IPS-11a (cell line): Measurements from ENCODE around the gene SEC16B.

Experiments
- H3K4me3 ChIP-seq: one replicate; pipeline ENCODE4 v1.5.1; 2013; ENCODE audit warnings: low read depth, low read length, control low read depth

The SEC16B gene

DNA sequence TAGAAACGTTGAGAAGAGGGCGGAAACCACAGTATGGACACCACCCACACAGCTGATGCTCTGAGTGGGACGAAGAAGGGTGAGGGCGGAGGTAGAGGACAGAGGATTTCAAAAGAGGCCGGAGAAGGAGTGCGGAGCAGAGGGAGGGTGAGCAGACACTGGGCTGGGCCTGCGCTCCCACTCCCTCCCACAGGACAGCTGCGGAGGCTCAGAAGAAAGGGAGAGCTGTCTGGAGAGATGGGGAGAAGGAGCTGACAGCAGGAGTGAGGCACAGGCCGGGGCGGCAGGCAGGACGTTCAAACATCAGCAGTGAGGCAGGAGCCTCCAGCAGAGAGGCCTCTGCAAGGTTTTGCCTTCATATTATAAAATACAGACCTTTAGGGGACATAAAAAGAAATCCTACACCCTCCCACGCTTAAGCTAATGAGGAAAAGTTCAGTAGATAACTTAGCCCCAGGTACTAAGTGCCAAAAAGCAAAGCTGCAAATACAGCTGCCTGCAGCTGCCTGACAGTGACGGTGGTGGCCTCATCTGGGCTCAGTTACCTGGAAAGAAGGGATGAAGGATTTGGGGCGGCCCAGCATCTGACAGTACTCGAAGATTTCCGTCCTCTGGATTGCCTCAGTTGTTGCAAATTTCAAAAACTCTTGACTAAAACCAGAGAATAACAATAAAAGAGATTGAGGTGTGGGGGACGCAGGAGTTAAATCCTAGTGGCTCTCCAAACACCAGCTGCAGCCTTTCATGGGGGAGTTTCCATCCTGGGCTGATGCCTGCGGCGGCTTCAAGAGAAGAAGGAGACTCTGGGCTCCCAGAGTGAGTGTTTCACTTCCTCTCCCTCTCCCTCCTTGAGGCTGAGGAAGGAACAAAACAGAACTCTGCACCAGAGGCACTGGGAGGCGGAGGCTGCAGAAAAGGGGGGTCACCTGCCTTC is 25.6 kb downstream of the SEC16B start:
- H3K4me3 ChIP-seq = no peak overlapping the region

DNA sequence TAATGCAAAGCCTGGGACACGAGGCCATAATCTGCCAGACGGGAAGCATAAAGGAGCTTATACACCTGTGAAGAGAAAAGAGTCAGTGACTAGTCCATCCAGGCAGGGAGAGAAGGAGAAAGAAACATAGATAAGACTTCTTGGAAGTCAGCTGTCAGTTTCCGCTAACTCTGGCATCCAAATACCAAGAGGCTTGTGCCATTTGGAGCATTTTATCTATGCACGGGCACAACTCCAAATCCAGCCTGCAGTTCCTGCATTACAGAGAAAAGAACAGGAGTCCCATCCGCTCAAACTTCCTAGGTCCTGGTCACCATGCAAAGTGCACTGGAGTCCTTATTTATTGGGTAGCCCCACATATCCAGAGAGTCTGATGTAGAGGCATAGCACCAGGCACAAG is 27.9 kb downstream of the SEC16B start:
- H3K4me3 ChIP-seq = no peak overlapping the region

DNA sequence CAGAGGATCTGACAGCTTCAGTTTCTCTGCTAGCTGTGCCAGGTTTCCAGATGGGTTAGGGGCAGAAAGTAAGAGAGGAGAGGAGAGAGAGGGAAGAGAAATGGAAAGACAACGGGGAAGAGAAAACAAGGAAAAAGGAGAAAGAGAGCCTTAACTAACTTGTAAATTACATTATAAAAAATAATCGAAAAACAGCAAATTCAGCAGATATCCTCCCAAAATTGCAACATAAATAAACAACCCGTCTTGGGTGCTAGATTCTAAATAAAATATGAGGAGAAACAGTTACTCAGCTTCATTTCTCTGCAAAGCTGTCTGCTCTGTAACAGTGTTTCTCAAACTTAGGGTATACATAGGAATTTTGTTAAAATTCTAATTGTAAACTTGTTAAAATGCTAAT is 29.2 kb downstream of the SEC16B start:
- no peak overlapping the region for H3K4me3 ChIP-seq

DNA sequence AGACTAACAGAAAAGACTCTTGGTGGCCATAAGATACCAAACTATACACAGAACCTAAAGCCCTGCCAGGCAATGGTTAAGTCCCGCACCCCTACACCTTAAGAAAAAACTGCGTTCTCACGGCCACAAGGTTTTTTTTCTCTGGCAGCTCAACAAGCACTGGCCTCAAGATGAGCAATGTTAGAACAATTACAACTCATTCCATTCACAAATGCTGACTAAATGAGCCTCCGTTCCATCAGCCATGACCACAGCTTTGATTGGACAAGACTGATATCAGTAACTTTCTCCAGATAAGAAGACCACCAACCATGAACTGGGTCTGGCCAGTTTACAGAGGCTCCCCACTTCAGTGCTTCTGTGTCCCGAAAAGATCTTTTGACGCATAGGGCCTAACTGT is 31.9 kb downstream of the SEC16B start:
- H3K4me3 ChIP-seq = no peak overlapping the region

DNA sequence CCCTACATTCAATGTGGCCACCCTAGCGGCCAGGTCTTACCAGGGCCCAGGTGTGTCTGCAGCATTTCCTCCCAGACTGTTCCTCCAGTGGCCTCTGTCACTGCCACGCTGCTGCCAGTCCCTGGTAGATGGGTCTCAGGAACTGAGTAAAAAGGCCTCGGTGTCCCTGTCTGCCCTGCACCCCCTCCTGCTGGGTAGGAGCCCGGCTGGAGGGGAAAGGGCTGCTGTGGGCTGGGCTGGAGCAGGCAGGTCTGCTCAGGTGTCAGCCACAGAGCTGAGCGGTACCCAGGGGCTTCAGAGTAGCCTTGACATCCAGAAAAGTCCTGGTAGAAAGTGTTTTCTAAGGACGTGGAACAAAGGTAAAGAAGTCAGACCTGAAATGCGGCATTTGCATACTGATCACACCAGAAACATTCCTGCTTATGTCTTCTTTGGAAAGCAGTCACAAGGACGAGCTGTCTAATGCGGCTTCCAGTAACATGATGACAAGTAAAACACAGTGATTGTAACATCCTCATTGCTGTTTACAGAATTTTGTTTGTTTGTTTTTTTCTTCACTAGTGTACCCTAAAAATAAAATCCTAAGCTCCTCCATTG is 32.6 kb downstream of the SEC16B start:
- H3K4me3 ChIP-seq = no peak overlapping the region

DNA sequence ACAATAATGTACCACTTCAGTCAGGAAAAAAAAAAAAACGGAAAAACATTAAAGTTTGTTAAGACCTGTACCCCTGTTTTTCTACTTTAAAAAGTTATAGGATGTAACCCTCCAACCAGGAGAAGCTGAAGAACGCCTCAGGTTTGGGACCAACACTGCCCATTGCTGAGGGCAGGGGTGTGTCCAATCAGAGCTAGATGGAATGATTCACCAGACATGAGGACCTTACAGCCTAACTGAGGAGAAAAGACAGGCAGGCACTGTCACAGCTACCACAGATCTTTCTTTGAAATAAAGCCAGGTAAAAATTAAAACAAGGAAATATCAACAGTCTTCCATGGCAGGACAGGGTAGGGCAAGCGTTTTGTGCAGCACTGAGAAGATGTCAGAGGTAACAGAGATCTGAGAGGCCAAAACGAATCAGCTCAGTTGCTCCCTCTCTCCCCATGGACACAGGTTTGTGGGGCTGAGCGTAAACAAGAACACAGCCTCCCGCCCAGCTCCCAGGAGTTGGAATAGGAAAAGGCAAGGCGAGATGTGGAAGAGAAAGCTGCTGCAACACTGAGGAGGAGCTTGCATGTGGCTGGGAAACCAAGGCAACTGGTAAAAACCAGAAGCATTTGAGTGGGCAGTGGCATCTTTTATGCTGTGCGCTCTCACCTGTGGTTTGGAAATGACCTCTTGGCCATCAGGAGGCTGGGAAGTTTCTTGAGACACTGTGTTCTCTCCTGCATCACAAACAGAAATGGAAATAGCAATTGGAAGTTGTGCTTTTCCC is 34.0 kb downstream of the SEC16B start:
- H3K4me3 ChIP-seq = no peak overlapping the region

DNA sequence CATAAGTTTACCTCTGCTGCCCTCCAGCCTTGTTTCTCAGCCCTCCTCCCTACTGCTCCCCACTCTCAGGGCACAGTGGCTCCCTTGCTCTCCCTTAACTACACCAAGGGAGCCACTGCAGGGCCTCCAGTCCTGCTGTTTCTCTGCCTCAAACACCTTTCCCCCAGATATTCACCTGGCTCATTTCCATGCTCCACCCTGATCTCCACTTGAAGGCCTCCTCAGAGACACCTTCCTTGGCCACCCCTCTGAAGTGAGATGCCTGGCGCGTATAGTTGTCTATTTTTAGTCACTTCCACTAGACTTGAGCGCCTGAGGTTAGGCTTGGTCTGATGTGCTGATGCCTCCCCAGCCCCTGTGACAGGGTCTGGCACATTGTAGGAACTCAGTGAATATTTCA is 34.9 kb downstream of the SEC16B start:
- H3K4me3 ChIP-seq = no peak overlapping the region

DNA sequence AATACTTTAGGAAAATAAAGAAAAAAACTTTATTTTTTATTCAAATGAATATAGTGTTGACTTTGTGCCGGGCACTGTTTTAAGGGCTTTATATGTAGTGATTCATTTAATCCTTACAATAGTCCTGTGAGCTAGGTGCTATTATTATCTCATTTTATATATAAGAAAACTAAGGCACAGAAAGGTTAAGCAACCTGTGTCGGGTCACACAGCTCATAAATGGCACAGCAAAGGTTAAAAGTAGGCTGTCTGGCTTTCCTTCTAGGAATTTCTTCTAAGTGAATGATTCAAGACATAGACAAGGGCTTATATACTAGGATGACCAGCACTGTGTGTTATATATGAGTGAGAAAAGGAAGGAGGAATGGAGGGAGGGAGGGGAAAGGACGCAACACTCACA is 35.4 kb downstream of the SEC16B start:
- H3K4me3 ChIP-seq = no peak overlapping the region

DNA sequence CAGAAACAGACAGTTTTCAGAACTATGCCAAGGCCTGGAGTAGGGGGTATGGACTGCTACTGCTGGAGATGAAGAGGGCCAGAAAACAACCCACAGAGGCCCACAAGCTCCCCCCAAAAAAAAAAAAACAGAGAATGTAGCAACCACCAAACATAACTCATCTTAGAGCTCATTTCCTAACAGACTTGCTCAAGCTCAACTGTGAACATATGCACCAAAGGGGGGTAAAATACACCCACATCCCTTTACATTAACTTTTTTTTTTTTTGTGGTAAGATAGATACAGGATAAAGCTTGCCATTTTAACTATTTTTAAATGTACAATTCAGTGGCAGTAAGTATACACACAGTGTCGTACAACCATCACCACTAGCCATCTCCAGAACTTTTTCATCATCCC is 36.0 kb downstream of the SEC16B start:
- no peak overlapping the region for H3K4me3 ChIP-seq

DNA sequence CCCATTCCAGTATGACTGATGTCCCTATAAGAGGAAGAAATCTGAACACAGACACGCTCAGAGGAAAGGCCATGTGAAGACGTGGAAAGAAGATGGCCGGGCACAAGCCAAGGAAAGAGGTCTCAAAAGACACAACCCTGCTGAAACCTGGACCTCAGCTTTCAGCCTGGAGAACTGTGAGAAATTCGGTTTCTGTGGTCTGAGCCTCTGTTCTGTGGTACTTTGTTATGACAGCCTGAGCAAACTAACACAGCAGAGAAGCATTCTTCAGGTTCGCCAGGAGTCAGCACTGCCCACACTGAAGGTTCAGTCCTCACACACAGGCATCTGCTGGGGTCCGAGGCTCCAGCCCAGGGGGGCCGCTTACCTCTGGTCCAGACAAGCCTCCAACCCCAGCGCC is 37.7 kb downstream of the SEC16B start:
- H3K4me3 ChIP-seq = no peak overlapping the region

DNA sequence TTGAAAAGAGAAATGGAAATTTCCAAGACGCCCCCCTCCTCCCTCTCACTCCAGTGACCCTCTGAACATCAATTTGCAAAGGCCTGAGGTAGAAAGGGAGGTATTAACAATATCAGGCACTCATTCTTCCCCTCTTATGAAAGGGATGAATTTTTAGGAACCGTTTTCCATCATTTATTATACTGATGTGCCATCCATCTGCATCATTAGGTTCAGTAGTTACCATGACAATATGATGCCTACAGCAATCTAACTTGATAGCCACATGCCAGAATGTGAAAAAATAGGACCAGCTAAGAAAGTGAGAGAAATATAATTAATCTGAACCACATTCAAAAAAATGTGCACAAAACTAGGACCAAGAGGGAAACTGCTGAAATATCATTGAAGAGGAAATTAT is 40.9 kb downstream of the SEC16B start:
- no peak overlapping the region for H3K4me3 ChIP-seq

DNA sequence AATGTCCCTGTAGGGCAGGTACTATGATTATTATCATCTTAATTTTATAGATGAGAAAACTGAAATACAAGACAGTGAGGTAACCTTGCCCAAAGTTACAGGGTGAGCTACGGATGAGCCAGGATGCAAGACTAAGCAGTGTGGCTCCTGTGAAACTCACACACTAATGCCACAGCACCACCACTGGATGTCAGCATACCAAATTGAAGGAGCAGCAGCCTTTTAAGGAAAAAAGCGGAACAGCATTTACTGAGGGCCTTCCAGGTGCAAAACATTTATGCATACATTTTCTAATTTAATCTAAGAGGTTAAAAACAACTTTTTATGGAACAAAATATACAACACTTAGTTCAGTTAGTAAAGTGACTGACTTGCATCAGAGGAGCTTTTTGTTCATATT is 41.7 kb downstream of the SEC16B start:
- no peak overlapping the region for H3K4me3 ChIP-seq

DNA sequence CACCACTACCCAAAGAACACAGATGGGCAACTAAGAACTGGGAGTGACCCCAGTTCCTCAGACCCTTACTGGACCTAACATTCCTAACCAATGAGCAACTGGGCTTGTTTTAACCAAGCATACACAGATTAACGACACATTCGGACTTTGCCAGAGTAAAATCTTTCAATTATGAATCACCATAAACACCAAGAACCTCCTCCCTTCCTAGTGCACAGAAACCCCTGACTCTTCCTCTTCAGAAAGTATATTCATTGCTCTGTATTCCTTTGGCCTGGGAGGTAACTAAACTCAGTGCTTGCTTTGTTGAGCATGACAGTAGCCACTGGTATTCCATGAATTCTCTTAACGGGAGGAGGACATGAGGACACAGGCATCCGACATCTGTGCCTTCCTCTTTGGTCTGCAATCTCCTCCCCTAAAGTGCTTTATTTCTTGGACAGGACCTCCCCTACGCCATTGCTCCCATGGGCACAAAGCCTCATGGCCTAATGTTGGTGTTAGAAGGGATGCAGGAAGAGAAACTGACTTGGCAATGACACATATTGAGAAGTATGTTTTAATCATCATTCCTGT is 42.7 kb downstream of the SEC16B start:
- no peak overlapping the region for H3K4me3 ChIP-seq

DNA sequence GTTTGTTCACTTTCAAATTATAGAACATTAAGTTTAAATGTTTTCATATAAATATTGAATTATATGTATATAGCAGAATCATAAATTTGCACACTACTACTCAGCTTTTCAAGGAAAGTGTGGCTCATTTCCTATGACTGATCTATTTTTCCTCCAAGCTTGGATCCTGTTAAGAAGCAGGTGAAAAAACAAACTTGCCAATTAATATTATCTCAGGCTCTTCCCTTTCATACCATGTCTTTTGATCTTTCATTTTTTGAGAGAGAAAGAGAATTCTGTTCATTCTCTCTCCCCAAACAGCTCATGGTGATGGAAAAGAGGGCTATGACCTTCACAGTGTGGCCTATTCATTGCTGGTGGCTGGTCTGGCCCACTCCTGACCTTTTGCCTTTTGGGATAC is 43.7 kb downstream of the SEC16B start:
- H3K4me3 ChIP-seq = no peak overlapping the region

DNA sequence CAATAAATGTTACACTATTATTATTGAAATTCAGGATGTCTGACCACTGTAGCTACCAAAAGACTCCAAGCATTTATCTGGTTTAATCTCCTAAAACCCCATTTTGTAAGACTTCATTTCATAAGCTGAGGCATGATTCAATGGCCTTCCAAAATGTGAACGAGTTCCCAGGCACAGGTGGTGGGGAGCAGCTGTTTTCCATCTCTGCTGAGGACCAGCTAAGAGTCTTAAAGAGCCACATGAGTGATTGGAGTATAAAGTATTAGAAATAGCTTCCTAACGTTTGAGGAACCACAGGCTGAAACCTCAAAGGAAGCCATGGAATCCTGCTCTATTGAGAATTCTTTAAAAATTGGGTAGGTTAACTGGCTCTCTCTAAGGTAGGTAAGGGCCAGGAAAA is 44.9 kb downstream of the SEC16B start:
- H3K4me3 ChIP-seq = no peak overlapping the region

DNA sequence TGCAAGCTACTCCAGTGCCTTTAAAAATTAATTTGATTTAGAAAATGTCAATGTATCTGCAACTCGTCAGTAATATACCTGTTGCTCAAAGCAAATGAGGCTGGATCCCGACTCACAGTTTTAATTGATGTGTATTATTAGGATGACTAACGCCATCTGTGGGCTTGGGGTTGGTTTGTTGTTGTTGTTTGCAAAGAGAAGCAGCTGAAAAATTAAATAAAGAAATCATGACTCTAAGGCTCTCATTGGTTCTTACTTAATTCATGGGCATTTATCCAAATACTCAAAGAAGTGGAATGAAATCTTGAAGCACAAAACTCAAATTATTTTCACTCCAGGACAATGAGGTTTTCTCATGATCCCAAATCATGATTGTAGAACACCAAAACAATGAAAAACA is 46.4 kb downstream of the SEC16B start:
- H3K4me3 ChIP-seq = no peak overlapping the region

DNA sequence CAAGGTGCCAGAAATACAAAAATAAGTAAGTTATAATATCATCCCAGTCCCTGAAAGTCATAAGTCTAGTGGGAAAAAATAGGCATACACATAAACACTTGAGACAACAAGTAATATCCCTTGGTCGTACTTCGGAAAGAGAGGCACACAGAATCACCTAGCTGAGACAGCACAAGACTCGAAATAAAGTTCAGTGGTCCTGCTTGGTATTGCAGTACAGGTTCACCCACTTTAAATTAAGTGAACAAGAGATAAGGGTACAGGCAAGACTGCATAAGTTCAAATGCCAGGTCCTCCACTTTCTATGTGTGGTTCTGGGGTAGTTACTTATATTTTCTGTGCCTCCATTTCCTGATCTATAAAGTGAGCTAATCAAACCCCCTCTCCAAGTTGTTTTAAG is 47.6 kb downstream of the SEC16B start:
- no peak overlapping the region for H3K4me3 ChIP-seq

DNA sequence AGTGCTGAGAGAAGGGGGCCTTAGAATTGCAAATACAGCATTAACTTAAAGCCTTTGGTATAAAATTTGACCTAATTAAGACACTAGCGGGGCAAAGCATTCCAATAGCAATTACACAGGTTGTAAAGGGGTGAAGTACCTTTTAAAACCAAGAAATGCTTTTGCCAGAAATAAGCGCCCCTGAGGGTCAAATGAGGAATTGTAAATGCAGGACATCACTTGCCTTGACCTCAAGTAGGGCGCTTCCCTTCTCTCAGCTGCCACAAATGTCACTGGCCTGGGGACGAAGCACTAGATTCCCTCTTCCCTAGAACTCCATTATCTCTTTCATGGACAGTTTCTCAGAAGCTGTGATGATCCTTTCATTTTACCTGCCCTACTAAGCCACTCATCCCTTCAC is 48.3 kb downstream of the SEC16B start:
- H3K4me3 ChIP-seq = no peak overlapping the region

DNA sequence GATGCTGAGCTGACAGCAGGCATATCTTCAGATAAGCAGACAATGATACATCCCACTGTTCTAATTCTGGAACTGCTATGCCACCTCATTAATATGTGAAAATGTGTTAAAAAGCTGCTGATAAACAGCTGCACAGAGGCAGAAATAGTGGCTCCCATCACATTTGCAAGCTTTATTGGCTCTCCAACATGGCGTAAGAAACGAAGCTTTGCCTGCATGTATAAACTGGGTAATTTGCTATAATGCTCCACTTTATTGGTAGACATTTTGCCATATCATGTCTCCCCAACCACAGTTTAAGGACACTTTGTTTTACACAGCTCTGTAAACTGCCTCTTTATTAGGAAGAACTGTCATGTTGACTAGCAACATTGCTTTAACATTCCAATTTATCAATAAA is 49.8 kb downstream of the SEC16B start:
- H3K4me3 ChIP-seq = no peak overlapping the region

DNA sequence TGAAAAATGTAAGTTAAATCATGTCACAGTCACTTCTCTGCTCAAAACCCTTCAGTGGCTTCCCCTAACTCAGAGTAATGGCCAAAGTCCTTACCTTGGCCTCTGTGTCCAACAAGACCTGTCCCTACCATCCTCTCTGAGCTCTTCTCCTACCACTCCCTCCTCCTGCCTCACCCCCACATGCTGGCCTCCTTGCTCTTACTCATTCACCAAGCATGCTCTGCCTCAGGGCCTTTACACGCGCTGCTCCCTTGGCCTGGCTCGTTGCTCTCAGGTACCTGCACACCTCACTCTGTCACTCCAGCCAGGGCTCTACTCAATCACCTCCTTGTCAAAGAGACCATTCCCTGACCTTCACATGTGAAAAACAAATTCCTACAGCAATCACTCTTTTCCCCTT is 54.2 kb downstream of the SEC16B start:
- H3K4me3 ChIP-seq = no peak overlapping the region

DNA sequence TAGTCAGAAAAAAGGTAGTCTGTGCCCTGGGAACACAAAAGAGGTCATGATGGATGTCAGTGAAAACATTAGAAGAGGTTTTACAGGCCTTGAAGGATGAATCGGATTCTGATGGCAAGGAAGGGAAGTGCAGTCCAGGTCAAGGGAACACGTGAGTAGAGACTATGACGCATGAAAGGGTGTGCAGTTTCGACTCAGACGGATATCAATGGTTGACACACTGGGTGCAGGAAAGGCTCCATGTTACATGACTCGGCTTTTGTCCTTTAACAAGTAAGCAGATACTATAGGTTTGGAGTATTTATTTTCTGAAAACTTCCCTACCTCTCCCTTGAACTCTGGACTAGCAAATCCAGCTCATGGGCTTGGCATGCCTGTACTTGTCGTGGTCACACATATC is 55.3 kb downstream of the SEC16B start:
- H3K4me3 ChIP-seq = no peak overlapping the region
